A549 (cell line): Measurements from ENCODE around the gene IL17RC. TPM values are rescaled to one million over a fixed set of nuclear protein-coding genes. Genes with fewer than 3 reads are reported as not detected.
A peak's percentile ranks its signal among the peaks of the same experiment; 100 is the strongest.

Source experiments
- ATAC-seq, 2 experiments: fragments of 200-7000 bp in 1 of 2; fragments of >200 bp in 1 of 2; cut with Nextera tagmentation in 1 of 2; cut with Tn5 transposase in 1 of 2; 3 replicates each; pipeline versions ENCODE4 v1.8.0 to v1.9.1; 2018 to 2020; ENCODE audit warnings: mild to moderate bottlenecking in 1 of 2, moderate library complexity in 1 of 2
- CTCF ChIA-PET: fragments of 300-600 bp; sonication (Branson Sonifier 250); formaldehyde crosslinking; extraction: SDS; loops from one replicate; lab custom pipeline; 2021; ENCODE audit warnings: antibody characterized with exemption, inconsistent platforms; lab: Yijun Ruan, JAX
- POLR2A ChIA-PET: fragments of 350-600 bp; formaldehyde crosslinking; extraction: SDS; loops from one replicate; lab custom pipeline; 2021; ENCODE audit warnings: antibody characterized with exemption, inconsistent platforms; lab: Yijun Ruan, JAX
- DNase-seq, 2 experiments: peaks; one replicate each; pipeline versions ENCODE4 v3.0.0 to v3.0.0-alpha.2; 2011 to 2016; ENCODE audit warnings: low read depth in 1 of 2, low spot score in 1 of 2
- FAIRE-seq: peaks from 2 replicates; lab custom pipeline; 2011; peaks lifted over from hg19 to GRCh38; lab: Jason Lieb, UNC
- H3K27ac ChIP-seq, 2 experiments: fragments of >200 bp; sonication (Bioruptor Twin); formaldehyde crosslinking; 3 replicates each; pipeline ENCODE4 v1.5.1; 2016 to 2017
- H3K4me1 ChIP-seq: fragments of >200 bp; sonication (Bioruptor Twin); formaldehyde crosslinking; 3 replicates; pipeline ENCODE4 v1.6.1; 2016
- H3K4me2 ChIP-seq: fragments of >200 bp; sonication (Bioruptor Twin); formaldehyde crosslinking; 3 replicates; pipeline ENCODE4 v1.6.1; 2016
- H3K4me3 ChIP-seq: fragments of >200 bp; sonication (Bioruptor Twin); formaldehyde crosslinking; 3 replicates; pipeline ENCODE4 v1.5.1; 2016
- H3K9me3 ChIP-seq: fragments of >200 bp; sonication (Bioruptor Twin); formaldehyde crosslinking; 3 replicates; pipeline ENCODE4 v1.6.1; 2016
- BHLHE40 ChIP-seq: IDR thresholded peaks from 2 replicates; pipeline ENCODE4 v1.6.1; 2012; ENCODE audit warnings: low read depth, low read length, inconsistent platforms
- CEBPB ChIP-seq, 2 experiments: fragments of >200 bp in 1 of 2; sonication (Bioruptor Twin) in 1 of 2; formaldehyde crosslinking in 1 of 2; IDR thresholded peaks; 2 replicates each; pipeline ENCODE4 v1.6.1; 2012 to 2016
- EHF ChIP-seq: fragments of 250-450 bp; sonication (Bioruptor Pico); IDR thresholded peaks from 2 replicates; pipeline ENCODE4 v1.5.0; 2020; ENCODE audit warnings: mild to moderate bottlenecking
- FOSL2 ChIP-seq, 2 experiments: fragments of 450-650 bp in 1 of 2; fragments of >200 bp in 1 of 2; sonication (Bioruptor Twin) in 1 of 2; formaldehyde crosslinking; IDR thresholded peaks; 2 replicates each; pipeline versions ENCODE4 v1.5.0 to v1.6.1; 2016 to 2020; ENCODE audit warnings: mild to moderate bottlenecking in 1 of 2, moderate library complexity in 1 of 2
- GATA3 ChIP-seq: IDR thresholded peaks from 2 replicates; pipeline ENCODE4 v1.6.1; 2012; ENCODE audit warnings: borderline replicate concordance
- HOXA7 ChIP-seq: fragments of 250-450 bp; sonication (Bioruptor Pico); IDR thresholded peaks from 2 replicates; pipeline ENCODE4 v1.5.0; 2020; ENCODE audit warnings: mild to moderate bottlenecking, moderate library complexity
- HOXB13 ChIP-seq: fragments of 250-450 bp; sonication (Bioruptor Pico); IDR thresholded peaks from 2 replicates; pipeline ENCODE4 v1.5.0; 2020; ENCODE audit warnings: low read depth, mild to moderate bottlenecking, moderate library complexity
- HOXB5 ChIP-seq: fragments of 250-450 bp; sonication (Bioruptor Pico); IDR thresholded peaks from 2 replicates; pipeline ENCODE4 v1.5.0; 2020; ENCODE audit warnings: mild to moderate bottlenecking, moderate library complexity
- JUNB ChIP-seq: fragments of >200 bp; sonication (Bioruptor Twin); formaldehyde crosslinking; IDR thresholded peaks from 2 replicates; pipeline ENCODE4 v1.6.1; 2016
- KDM5A ChIP-seq: fragments of 200-600 bp; sonication (generic); IDR thresholded peaks from 2 replicates; pipeline ENCODE4 v1.6.1; 2016; ENCODE audit warnings: antibody characterized with exemption, mild to moderate bottlenecking
- MAFK ChIP-seq: fragments of 450-650 bp; IDR thresholded peaks from 2 replicates; pipeline ENCODE4 v1.6.1; 2014; ENCODE audit not compliant: partially characterized antibody
- MYC ChIP-seq: IDR thresholded peaks from 2 replicates; pipeline ENCODE4 v1.6.1; 2012; ENCODE audit warnings: mild to moderate bottlenecking, inconsistent platforms, low read length, improper control_type of control experiment, borderline replicate concordance
- NR3C1 ChIP-seq: fragments of >200 bp; sonication (Bioruptor Twin); formaldehyde crosslinking; IDR thresholded peaks from 3 replicates; pipeline ENCODE4 v1.6.1; 2017
- POLR2A ChIP-seq: IDR thresholded peaks from 2 replicates; pipeline ENCODE4 v1.6.1; 2012; ENCODE audit warnings: mild to moderate bottlenecking, low read length
- RAD21 ChIP-seq, 2 experiments: fragments of >200 bp in 1 of 2; sonication (Bioruptor Twin) in 1 of 2; formaldehyde crosslinking in 1 of 2; IDR thresholded peaks in 1 of 2; conservative IDR thresholded peaks in 1 of 2; 2 replicates in 1 of 2; 3 replicates in 1 of 2; pipeline ENCODE4 v1.6.1; 2012 to 2018; ENCODE audit warnings: inconsistent platforms in 1 of 2
- RCOR1 ChIP-seq: fragments of 150-350 bp; IDR thresholded peaks from 2 replicates; pipeline ENCODE4 v1.6.1; 2014; ENCODE audit warnings: antibody characterized with exemption, low read length, low read depth
- SMC3 ChIP-seq: fragments of >200 bp; sonication (Bioruptor Twin); formaldehyde crosslinking; IDR thresholded peaks from 3 replicates; pipeline ENCODE4 v1.6.1; 2018; ENCODE audit warnings: inconsistent platforms
- TP53 ChIP-seq: fragments of 250-450 bp; sonication (Bioruptor Pico); IDR thresholded peaks from 2 replicates; pipeline ENCODE4 v1.5.0; 2021; ENCODE audit warnings: mild to moderate bottlenecking, moderate library complexity
- ZFP36 ChIP-seq: fragments of 450-650 bp; IDR thresholded peaks from 2 replicates; pipeline ENCODE4 v1.6.1; 2014; ENCODE audit warnings: borderline replicate concordance; ENCODE audit not compliant: partially characterized antibody
- WGBS: methylation state at CpG from one replicate; pipeline ENCODE4 v1.1.6; 2017; ENCODE audit errors: missing lambda C conversion rate; 5-methylcytosine and 5-hydroxymethylcytosine counted together
- polyA plus RNA-seq, 4 experiments: library from polyadenylated mRNA; depleted of rRNA in 3 of 4; stranded (reverse); fragments of >200 nt; fragmentation: RNase III in 1 of 4; extraction: RNeasy Plus Mini Kit Qiagen cat#74134 plus additional on column Dnase treatment in 1 of 4; gene quantifications; 2 replicates in 3 of 4; 3 replicates in 1 of 4; pipeline ENCODE4 v1.2.3, GENCODE V29; 2011 to 2017
- TF ChIP-seq, protein P1 (sequence below): fragments of 250-450 bp; sonication (Bioruptor Pico); IDR thresholded peaks from 2 replicates; pipeline ENCODE4 v1.5.0; 2021; ENCODE audit warnings: mild to moderate bottlenecking, moderate library complexity, borderline replicate concordance
- TF ChIP-seq, protein P2 (sequence below): fragments of 150-350 bp; IDR thresholded peaks from 2 replicates; pipeline ENCODE4 v1.6.1; 2014; ENCODE audit warnings: low read depth, mild to moderate bottlenecking, low read length
- TF ChIP-seq, protein P3 (sequence below): IDR thresholded peaks from 2 replicates; pipeline ENCODE4 v1.6.1; 2012
- TF ChIP-seq, protein P4 (sequence below): fragments of 250-450 bp; sonication (Bioruptor Pico); IDR thresholded peaks from 2 replicates; pipeline ENCODE4 v1.5.0; 2020; ENCODE audit warnings: low read depth, mild to moderate bottlenecking, moderate library complexity
- TF ChIP-seq, protein P5 (sequence below): fragments of >200 bp; sonication (Bioruptor Twin); formaldehyde crosslinking; IDR thresholded peaks from 2 replicates; pipeline ENCODE4 v1.6.1; 2016
- TF ChIP-seq, protein P6 (sequence below): fragments of 200-600 bp; sonication (generic); IDR thresholded peaks from 2 replicates; pipeline ENCODE4 v1.6.1; 2016; ENCODE audit warnings: antibody characterized with exemption, mild to moderate bottlenecking, moderate library complexity

The IL17RC gene
- polyA plus RNA-seq, 2 of the 4 experiments (the other 2 are of a cell fraction) = 7.7 to 9.4 TPM

DNA sequence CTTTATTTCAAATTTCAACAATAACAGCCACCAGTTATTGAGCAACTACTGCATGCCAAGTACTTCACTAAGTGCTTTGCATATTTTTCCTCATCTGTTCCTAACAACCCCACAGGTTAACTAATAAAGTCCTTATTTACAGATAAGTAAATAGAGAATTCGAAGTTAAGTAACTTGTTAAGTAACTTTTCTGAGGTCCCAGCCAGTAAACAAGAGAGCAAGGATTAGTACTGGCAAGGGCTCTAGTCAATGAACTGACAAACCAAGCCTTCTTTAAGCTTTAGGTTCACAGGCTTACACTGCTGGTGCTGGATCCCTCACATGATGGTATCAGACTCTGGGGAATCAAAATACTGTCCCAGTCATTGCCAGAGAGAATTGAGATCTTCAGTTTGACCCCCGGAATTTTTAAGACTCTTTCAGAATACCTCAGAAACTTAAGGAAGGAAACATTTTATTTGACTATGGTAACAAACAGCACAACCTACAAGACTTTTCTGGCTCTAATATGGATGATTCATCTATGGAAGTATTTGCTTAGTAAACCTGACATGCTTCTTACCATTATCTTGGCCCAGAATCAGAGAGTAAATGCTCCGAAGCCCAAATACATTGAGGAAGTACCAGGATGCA, 53.2 kb downstream of the IL17RC start:
- H3K4me3 ChIP-seq = no peak overlapping the region
- CTCF ChIA-PET = interaction anchor here (0.5 to 6.1 kb wide), 6 partner anchors 10 to 277 kb away, joined by 3 to 34 read pairs (median 4); no protein-coding TSS in a partner anchor

DNA sequence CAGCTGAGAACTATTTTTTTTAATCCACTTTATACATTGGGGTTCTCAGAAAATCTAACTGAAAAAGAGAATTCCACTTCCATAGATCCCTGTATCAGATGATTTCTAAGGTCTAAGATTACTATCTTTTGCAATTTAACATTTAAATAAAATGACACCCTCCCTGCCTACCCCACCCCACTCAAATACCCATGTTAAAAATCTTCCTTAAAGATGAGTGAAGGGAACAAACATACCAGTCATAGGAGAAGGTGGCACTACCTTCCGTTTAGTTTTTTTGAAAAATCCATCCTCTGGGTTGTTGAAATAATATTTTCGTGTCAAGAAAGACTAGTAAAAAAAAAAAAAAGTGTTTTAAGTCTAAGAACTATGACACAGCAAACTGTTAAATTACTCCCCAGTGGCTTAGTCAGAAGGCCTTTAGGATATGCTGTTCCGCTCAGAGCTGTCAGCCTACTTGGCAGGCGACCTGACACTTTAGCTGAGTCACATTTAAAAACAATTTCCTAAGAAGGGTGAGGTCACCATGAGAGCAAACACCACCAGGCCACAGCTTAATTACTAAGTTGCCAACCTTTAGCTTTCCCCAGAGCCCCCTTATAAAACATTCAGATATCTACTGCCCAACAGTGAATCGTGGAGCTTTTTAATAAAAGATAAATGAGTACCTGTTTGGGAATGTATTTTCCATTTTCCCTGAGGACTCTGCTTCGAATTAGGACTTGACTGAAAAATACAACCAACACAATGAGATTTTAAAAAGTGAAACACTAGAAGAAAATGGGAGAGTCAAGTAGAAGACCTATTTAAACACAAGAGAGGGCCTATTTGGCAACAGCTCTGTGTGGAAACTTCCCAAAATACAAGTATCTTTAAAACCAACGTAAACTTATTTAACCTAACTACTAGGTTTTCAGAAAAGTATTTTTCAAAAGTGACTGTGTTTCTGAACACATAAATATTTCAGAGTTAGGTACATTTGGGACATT, 60.1 kb downstream of the IL17RC start:
- peak; percentile 95 to 97 for ATAC-seq
- ChIA-PET CTCF (interaction anchor here (0.5 to 4.7 kb wide), 5 partner anchors 9 to 100 kb away, joined by 3 to 26 read pairs (median 3); partner anchors contain the start of gene FANCD2), POLR2A (interaction anchor here (0.6 to 2.1 kb wide), 5 partner anchors 10 to 92 kb away, joined by 3 to 9 read pairs (median 3); partner anchors contain the start of genes CRELD1 and EMC3)
- DNase-seq = peak; percentile 63 to 93
- peak overlapping the region; percentile 79 to 83 for H3K27ac ChIP-seq
- no peak for FAIRE-seq
- H3K4me2 ChIP-seq = peak overlapping the region; percentile 49
- peak overlapping the region; percentile 11; the same call in 2 of the 3 replicates for H3K4me3 ChIP-seq
- peaks cover 35% of the 10 kb centered on the region for H3K4me1 ChIP-seq
- WGBS = 6% methylated on average over 7 of the region's 7 CpGs
- H3K9me3 ChIP-seq = no peaks in the 10 kb centered on the region
- TF ChIP-seq NR3C1 (no peak), MAFK (peak; percentile 97), POLR2A (no peak), JUNB (peak; percentile 80), EHF (no peak), KDM5A (no peak), BHLHE40 (no peak), HOXB5 (CRISPR knock-in tag) (no peak)
- TF ChIP-seq, protein P1, sequence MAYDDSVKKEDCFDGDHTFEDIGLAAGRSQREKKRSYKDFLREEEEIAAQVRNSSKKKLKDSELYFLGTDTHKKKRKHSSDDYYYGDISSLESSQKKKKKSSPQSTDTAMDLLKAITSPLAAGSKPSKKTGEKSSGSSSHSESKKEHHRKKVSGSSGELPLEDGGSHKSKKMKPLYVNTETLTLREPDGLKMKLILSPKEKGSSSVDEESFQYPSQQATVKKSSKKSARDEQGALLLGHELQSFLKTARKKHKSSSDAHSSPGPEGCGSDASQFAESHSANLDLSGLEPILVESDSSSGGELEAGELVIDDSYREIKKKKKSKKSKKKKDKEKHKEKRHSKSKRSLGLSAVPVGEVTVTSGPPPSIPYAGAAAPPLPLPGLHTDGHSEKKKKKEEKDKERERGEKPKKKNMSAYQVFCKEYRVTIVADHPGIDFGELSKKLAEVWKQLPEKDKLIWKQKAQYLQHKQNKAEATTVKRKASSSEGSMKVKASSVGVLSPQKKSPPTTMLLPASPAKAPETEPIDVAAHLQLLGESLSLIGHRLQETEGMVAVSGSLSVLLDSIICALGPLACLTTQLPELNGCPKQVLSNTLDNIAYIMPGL (CRISPR knock-in tag) = no peak
- TF ChIP-seq, protein P2, sequence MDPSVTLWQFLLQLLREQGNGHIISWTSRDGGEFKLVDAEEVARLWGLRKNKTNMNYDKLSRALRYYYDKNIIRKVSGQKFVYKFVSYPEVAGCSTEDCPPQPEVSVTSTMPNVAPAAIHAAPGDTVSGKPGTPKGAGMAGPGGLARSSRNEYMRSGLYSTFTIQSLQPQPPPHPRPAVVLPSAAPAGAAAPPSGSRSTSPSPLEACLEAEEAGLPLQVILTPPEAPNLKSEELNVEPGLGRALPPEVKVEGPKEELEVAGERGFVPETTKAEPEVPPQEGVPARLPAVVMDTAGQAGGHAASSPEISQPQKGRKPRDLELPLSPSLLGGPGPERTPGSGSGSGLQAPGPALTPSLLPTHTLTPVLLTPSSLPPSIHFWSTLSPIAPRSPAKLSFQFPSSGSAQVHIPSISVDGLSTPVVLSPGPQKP = no peak
- TF ChIP-seq, protein P3, sequence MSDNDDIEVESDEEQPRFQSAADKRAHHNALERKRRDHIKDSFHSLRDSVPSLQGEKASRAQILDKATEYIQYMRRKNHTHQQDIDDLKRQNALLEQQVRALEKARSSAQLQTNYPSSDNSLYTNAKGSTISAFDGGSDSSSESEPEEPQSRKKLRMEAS = peak; percentile 84
- TF ChIP-seq, protein P4, sequence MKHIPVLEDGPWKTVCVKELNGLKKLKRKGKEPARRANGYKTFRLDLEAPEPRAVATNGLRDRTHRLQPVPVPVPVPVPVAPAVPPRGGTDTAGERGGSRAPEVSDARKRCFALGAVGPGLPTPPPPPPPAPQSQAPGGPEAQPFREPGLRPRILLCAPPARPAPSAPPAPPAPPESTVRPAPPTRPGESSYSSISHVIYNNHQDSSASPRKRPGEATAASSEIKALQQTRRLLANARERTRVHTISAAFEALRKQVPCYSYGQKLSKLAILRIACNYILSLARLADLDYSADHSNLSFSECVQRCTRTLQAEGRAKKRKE = no peak

More for the DNA sequence above, 53.2 kb downstream of the IL17RC start:
- Histone ChIP-seq H3K4me1 (peaks cover 33% of the 10 kb centered on the region), H3K27ac (peak overlapping the region; percentile 62 to 72), H3K4me2 (peak overlapping the region; percentile 77), H3K9me3 (no peaks in the 10 kb centered on the region)
- TF ChIP-seq SMC3 (no peak), RAD21 (conservative IDR thresholded peaks at IDR 0.05 in 1 of 2, IDR thresholded peaks at IDR 0.05 in 1 of 2) (no peak), MYC (no peak), RCOR1 (no peak), TP53 (no peak), HOXA7 (CRISPR knock-in tag) (no peak), JUNB (peak; percentile 61), GATA3 (peak; percentile 78; the same call in 1 of the 2 replicates), CEBPB (IDR thresholded peaks at IDR 0.05) (peak in 1 of 2 experiments; percentile 54; a peak in 1 of 4 replicates), ZFP36 (no peak), FOSL2 (IDR thresholded peaks at IDR 0.05) (peak; percentile 46; the same call in 1 of the 2 replicates), FOSL2 (CRISPR knock-in tag; IDR thresholded peaks at IDR 0.05) (peak; percentile 60), HOXB13 (CRISPR knock-in tag) (no peak), KDM5A (no peak)
- TF ChIP-seq, protein P3 = peak; percentile 37; the same call in 1 of the 2 replicates
- TF ChIP-seq, protein P2 = no peak
- TF ChIP-seq, protein P5, sequence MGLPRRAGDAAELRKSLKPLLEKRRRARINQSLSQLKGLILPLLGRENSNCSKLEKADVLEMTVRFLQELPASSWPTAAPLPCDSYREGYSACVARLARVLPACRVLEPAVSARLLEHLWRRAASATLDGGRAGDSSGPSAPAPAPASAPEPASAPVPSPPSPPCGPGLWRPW = no peak
- TF ChIP-seq, protein P6, sequence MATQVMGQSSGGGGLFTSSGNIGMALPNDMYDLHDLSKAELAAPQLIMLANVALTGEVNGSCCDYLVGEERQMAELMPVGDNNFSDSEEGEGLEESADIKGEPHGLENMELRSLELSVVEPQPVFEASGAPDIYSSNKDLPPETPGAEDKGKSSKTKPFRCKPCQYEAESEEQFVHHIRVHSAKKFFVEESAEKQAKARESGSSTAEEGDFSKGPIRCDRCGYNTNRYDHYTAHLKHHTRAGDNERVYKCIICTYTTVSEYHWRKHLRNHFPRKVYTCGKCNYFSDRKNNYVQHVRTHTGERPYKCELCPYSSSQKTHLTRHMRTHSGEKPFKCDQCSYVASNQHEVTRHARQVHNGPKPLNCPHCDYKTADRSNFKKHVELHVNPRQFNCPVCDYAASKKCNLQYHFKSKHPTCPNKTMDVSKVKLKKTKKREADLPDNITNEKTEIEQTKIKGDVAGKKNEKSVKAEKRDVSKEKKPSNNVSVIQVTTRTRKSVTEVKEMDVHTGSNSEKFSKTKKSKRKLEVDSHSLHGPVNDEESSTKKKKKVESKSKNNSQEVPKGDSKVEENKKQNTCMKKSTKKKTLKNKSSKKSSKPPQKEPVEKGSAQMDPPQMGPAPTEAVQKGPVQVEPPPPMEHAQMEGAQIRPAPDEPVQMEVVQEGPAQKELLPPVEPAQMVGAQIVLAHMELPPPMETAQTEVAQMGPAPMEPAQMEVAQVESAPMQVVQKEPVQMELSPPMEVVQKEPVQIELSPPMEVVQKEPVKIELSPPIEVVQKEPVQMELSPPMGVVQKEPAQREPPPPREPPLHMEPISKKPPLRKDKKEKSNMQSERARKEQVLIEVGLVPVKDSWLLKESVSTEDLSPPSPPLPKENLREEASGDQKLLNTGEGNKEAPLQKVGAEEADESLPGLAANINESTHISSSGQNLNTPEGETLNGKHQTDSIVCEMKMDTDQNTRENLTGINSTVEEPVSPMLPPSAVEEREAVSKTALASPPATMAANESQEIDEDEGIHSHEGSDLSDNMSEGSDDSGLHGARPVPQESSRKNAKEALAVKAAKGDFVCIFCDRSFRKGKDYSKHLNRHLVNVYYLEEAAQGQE = no peak
- ATAC-seq = peak; percentile 90 to 91
- POLR2A ChIA-PET = interaction anchor here (1.1 kb wide), 1 partner anchor 11 kb away, joined by 3 read pairs; no protein-coding TSS in a partner anchor
- peak; percentile 72 for FAIRE-seq
- WGBS = 3% methylated on average over 3 of the region's 3 CpGs
- DNase-seq = peak in 1 of 2 experiments; percentile 55
